CD4-positive, alpha-beta T cell treated with Interleukin-12 subunit alpha and Interleukin-12 subunit beta, for 1 hour (primary cell): ENCODE results near the gene PLA2G4C.

Experiments
- DNase-seq: peaks from one replicate; pipeline ENCODE4 v3.0.0-alpha.2; 2020

Gene PLA2G4C

DNA sequence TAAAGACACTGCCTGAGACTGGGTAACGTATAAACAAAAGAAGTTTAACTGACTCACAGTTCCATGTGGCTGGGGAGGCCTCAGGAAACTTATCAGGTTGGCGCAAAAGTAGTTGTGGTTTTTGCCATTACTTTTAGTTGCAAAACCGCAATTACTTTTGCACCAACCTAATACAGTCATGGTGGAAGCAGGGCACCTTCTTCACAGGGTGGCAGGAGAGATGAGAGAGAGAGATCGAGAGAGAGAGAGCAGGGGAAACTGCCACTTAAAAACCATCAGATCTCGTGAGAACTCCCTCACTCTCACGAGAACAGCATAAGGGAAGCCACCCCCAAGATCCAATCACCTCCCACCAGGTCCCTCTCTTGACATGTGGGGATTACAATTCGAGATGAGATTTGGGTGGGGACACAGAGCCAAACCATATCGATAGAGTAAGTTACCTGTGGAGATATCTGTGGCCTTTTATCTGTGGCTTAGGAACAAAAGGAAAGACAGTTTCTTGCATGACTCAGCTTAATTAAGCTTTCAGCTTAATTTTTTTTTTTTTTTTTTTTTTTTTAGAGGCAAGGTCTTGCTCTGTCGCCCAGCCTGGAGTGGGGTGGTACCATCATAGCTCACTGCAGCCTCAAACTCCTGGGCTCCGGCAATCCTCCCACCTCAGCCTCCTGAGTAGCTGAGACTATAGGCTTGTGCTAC is 59.1 kb downstream of the PLA2G4C start:
- no peak for DNase-seq

GRCh38 chr19:48044561-48044960 is 66.1 kb downstream of the PLA2G4C start:
- no peak for DNase-seq

DNA sequence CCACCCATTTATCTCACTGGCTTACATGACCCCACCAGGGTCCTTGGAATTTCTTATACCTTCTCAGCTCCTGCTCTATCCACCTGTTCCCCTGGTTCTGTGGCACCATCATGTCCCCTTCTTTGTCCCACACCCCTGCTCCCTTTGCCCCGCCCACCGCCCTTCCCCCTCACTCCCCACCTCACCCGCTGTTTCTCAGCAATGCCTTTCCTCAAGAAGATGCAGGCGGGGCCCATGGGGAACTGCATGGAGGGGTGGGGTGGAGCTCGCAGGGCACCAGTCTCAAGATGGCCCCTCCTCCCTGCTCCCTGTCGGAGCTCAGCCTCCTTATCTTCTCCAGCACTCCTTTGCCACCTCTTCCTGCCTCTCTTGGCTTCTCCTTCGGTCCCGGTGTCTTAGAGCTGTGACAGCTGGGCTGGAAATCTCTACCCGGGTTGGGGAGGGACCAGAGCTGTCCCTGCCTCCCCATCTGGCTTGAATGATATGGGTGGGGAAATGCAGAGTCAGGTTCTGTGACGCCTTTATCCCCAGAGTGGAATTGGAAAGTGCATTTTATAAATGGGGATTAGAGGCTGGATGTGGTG is 66.8 kb downstream of the PLA2G4C start, which contains the start of gene CABP5:
Gene CABP5 (minus strand): TSS at position 405 of the 584 bp plus-strand sequence. CDS start 157 bp downstream, at position 248.
- no peak for DNase-seq

DNA sequence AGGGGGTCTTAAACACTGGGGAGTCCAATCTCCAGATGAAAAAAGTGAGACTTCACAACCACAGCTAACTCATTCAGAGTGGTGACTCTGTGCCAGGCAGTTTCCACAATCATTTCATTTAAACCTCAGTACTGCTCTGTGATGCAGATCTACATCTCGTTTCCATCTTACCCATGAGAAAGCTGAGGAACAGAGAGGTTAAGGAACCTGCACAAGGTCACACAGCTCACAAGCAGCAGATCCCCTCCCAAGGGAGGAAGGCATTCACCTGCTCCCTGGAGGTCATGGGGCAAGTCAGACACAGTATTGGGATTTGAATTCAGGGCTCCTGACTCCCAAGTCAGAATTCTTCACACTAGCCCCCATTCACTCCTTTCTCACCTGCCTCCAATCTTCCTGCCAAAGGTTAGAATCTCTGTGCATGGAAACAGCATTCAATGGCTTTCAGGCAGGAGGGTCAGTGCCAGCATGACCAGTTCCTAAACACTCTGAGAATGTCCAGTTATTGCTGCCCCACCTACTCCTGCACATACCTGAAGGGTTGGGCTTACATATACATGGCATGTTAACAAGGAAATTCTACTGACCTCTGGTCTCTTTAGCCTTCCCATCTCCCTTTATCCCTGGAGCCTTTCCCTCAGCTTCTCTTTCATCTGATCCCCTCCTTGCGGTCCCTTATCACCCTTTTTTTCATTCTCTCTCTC is 68.6 kb downstream of the PLA2G4C start:
- no peak for DNase-seq

DNA sequence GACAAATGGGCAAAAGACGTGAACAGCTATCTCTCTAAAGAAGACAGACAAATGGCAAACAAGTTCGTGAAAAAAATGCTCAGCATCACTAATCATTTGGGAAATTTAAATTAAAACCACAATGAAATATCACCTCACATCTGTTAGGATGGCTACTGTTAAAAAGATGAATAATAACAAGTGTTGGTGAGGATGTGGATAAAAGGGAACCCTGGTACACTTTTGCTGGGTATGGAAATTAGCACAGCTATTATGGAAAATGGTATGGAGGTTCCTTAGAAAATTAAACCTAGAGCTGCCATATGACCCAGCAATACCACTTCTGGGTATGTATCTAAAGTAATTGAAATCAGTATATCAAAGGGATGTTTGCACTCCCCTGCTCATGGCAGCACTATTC is 73.9 kb downstream of the PLA2G4C start:
- no peak for DNase-seq

DNA sequence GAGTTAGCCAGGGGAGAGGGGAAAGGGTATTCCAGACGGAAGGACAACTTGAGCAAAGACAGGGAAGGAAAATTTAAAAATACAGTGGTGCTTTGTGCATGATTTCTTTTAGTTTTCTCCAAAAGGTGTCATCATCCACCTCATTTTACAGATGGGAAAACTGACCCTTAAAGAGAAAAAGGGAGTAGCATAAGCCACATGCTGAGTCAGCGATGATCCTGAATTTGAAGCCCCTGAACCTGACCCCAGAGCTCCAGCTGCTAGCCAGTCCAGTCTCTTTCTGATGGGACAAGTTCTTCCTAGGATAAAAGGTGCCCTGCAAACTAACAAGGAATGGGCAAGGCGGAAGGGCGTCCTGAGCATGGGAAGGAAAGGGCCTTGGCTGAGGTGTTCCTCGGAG is 77.0 kb downstream of the PLA2G4C start:
- no peak for DNase-seq

DNA sequence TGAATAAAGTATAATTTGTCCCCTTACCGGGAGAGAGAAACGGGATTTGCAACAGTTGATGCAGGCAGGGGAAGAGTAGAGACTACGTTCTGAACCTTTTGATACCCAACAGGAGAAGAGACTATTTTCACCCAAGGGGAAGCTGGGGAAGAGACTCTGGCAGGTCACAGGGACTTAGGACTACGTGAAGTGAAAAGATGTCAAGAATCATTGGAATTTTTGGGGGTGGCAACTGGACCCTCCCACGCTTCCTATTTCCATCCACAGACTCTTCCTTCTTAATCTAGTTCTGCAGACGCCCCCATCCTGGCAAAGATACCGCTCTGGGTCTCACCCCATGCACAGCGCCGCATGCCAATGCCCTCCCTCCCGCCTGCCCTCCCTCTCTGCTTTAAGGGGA is 80.5 kb downstream of the PLA2G4C start:
- DNase-seq, result no peak

DNA sequence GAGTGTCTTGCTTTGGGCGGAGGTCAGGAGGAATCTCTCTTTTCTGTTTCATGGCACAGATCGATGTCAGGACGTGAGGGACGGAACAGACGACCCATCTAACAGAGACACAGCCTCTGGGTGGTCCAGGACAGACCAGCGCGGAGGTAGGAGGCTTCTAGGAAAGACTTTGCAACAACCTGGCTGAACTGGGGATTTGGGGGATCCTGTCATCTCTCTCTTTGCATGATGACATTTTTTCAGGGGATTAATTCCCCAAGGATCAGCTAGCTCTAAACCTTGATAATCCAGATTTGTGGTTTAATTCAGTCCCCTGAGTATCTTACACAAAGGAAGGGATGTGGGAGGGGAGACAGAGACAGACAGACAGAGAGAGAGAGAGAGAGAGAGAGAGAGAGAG is 81.2 kb downstream of the PLA2G4C start:
- no peak for DNase-seq

DNA sequence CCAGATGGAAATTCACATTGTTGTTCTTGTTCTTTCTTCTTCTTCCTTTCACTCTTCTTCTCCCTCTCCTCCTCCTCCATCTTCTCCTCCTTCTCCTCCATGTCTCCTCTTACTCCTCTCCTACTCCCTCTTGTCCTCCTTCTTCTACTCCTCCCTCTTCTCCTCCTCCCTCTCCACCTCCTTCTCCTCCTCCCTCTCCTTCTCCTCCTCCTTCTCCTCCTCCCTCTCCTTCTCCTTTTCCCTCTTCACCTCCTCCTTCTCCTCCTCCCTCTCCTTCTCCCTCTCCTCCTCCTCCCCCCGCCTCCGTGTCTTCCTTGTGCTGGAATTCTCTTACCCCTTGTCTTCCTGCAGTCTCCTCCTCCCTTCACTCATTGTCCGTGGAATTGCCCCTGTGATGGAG is 85.1 kb downstream of the PLA2G4C start:
- no peak for DNase-seq

DNA sequence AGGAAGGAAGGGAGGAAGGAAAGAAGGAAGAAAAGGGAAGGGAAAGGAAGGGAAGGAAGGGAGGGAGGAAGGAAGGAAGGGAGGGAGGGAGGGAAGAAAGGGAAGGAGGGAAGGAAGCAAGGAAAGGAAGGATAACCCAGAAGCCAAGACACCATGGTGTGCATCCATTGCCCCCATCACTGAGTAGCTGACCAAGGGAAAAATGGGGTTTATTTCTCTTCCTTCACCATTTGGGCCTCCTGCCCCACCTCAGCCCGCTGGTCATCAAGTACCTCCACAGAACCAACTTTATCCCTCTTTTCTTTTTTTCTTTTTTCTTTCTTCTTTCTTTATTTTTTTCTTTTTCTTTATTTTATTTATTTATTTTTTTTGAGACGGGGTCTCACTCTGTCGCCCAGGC is 87.1 kb downstream of the PLA2G4C start:
- DNase-seq, result no peak

DNA sequence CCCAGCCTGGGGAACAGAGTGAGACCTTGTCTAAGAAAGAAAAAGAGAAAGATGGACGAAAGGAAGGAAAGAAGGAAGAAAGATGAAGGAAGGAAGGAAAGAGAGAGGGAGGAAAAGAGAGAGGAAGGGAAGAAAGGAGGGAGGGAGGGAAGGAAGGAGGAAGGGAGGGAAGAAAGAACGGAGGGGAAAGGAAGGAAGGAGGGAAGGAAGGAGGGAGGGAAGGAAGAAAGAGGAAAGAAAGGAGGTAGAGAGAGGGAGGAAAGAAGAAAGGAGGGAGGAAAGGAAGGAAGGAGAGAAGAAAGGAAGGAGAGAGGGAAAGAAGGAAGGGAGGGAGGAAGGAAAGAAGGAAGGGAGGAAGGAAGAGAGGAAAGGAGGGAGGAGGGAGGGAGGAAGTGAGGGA is 87.6 kb downstream of the PLA2G4C start:
- DNase-seq, result no peak

DNA sequence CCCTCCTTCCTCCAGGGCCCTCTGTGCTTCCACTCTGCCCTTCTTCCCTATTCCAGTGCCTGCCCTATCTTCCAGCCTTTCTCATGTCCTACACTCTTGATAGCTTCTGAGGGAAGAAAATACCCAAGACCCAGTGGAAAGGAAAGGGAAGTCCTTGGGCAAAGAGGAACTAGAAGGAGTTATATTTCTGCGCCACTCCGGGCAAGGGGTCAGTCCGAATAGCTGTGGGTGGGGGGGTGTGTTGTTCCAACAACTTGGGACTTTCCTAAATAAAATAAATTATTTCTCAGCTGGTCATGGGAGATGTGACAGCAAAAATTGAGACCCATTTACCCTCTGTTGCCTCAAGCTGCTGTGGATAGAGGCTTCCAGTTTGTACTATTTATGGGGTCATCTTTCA is 89.9 kb downstream of the PLA2G4C start:
- DNase-seq, result no peak

- no peak for DNase-seq
Measured at GRCh38 chr19:48010932-48011758, 99.5 kb downstream of the PLA2G4C start.

DNA sequence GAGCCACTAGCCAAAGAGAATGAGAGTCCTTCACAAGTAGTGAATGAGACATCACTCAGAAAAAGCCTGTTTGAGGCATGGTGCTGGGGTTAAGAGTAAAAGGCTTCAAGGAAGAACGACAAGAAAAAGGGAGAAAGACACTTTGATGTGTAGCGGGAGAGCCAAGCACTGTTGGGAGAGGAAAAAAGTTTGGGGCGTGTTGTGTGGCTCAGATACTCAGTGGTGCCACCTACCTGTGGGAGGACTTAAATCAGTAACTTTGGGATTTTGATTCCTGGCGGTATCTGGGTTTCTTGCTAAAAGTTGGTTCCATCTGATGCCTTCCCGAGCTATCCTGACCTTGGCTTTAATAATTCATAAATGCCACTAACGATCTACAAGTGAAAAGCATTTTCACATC is 103.9 kb downstream of the PLA2G4C start:
- DNase-seq, result no peak

- DNase-seq, result no peak
Measured at GRCh38 chr19:48004236-48004635, 106.4 kb downstream of the PLA2G4C start.

GRCh38 chr19:48000846-48001245 is 109.8 kb downstream of the PLA2G4C start:
- DNase-seq, result no peak

- no peak for DNase-seq
Measured at GRCh38 chr19:47998800-47999199, 111.8 kb downstream of the PLA2G4C start.
